GM13976 (cell line): Measurements from ENCODE around the gene BABAM2.

ENCODE experiments used
- DNase-seq: peaks from one replicate; pipeline ENCODE4 v3.0.0; 2012; ENCODE audit warnings: low spot score
- CTCF ChIP-seq: IDR thresholded peaks from 2 replicates; pipeline ENCODE4 v1.5.1; 2012; ENCODE audit warnings: borderline replicate concordance, mild to moderate bottlenecking; ENCODE audit not compliant: insufficient read depth; ENCODE audit errors: extremely low read depth, missing control alignments, control extremely low read depth
- in situ Hi-C: fragments of 300-500 bp; cut with MboI; formaldehyde crosslinking; loops from one replicate; pipeline ENCODE4 v1.12.0; 2022; ENCODE audit warnings: low sequenced_read_pairs, mixed read lengths, inconsistent platforms; ENCODE audit not compliant: unreplicated experiment

Gene BABAM2

GRCh38 chr2:28318023-28318422, 427.5 kb downstream of the BABAM2 start:
- no peak for TF ChIP-seq CTCF
- DNase-seq: no peak
- in situ Hi-C loops: no loop called here

GRCh38 chr2:28318462-28319117, 428.1 kb downstream of the BABAM2 start:
- in situ Hi-C loops: no loop called here
- no peak for DNase-seq
- no peak for TF ChIP-seq CTCF

DNA sequence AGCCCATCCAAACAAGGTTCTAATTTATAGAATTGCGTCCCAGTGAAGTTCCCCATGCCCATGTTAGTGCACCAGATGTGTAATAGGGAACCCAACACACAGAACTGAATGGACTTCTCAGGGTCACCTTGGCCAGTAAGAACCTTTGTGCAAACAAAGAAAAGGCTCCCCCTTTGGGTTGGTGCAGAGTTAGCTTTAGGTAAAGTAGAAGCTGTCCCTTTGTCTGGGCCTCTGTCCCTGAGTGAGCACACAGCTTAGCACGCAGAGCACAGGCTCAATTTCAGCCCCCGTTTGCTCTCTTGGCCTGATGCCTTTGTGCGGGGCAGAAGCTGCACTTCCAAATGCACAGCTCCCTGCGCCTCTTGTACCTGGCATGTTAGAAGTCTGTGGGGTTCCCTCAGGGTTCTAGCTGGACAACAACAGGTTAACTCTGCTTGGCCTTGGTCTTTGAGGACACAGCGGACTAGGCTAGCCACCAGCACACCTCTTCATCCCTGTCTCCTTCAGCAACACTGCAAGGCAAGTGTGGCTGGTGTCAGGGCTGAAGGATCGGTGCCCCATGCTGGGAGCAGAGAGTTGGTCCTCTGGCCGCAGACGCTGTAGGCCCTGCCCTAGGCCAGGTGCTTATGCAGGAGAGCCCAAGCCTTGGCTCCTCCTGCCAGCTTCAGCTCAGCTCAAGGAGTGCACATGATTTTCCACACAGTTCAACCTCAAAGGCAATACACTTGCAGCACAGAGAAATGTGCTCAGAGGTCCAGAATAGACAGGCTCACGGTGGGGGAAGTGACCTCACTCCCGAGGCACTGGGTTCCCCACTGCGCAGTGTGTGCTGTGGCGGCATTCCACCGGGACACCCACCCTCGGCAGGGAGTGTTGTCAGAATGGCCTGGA, 428.8 kb downstream of the BABAM2 start:
- in situ Hi-C loops: no loop called here
- DNase-seq: no peak
- TF ChIP-seq CTCF: no peak

DNA sequence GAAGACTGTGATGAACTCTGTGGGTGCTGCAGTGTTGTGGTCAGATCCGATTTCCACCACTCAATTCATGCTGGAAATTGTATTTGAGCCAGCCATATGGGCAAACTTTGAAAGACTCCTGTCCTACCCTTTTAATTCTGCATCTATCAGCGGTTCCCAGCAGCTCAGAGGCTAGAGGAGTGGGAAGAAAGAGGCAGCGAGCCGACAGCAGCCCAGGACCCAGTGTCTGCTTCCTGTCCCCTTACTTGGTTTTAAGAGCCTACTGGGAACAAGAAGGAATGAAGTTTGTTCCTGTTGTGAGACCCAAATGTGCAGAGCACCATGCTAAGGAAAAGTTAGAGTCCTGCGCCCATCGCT, 429.5 kb downstream of the BABAM2 start:
- TF ChIP-seq CTCF: no peak
- DNase-seq: no peak
- in situ Hi-C loops: no loop called here

DNA sequence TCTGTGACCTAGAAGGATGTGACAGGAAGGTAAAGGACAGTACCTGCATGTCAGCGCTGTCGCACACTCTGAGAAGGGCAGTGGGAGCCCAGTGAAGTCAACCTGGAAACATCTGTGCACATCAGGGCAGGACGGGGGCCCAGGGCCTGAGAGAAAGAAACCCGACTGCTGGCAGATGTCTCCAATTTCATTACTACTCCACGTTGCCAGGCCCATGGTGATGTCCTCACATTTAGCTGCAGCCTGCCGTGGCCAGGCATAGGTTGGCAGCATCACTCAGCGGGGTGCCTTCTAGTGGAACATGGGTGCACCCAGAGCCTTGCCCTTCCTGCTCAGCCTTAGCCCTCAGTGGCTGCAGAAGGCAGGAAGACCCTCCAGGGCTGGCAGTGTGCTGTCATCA, 429.8 kb downstream of the BABAM2 start:
- no peak for TF ChIP-seq CTCF
- no peak for DNase-seq
- in situ Hi-C loops: no loop called here

DNA sequence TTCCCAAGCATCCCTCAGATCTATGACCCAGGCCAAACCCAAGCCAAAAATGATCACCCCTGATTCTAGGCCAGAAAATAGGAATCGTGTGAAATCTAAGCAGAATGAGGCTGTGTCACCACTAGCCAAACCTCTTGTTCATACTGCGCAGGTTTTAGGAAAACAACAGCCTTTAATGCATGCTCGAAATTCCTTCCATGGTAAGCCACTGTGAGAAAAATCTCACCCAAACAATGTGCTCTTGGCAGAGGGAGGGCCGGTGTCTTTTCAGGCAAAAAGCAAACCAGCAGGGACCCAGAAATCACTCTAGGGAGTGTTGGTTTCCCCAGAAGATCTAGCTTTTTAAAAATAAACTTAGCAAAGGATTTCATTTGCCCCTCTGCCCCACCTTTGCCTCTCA, 430.9 kb downstream of the BABAM2 start:
- no peak for TF ChIP-seq CTCF
- DNase-seq: no peak
- in situ Hi-C loops: no loop called here
